Measurements from ENCODE around the gene LMF1. TPM values are rescaled to one million over a fixed set of nuclear protein-coding genes. Genes with fewer than 3 reads are reported as not detected.

The LMF1 gene
- total and polyA plus RNA-seq, 2 of the 13 experiments (the other 11 are each of a cell fraction or from before 2014, with no cell fraction given), result 6.8 to 8.5 TPM

DNA sequence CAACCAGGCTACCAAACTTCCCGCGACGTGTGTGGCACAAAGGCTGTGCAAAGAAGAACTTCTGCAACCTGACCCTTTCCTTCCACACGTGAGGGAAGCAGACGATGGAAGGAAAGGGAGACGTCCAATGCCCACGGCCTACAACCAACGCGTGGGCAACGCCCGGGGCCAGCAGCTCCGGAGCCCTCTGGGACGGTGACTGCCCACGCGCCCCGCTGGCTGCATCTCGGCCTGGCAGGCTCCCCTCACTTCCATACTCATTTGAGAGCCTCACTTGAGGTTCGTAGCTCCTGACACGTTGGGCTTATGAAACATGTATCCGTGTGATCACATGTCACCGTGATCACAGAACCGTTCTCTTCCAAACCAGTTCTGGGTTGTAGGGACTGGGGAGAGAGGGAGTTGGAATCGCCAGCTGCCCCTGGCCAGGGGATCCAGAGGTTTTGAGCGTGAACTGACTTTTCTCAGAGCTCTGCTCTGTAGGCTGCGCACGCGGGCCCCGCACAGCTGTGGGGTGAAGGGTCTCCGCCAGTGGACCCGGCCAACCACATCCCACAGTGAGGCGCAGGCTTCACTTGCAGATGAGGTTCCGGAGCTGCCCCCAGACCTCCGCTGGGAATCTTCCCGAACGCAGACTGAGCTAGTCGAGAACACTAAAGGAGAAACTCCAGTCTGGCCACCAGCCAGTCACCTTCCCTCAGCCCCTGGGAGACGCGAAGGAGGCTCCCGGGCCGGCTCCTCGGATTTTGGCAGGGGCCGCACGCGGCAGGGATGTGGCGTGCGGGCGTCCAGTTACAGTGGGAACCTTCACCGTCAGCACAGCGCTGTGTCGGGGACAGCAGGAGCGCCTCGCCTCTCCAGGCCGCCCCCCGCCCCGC lies 1.0 kb downstream of the LMF1 start (continued):
- TF ChIP-seq SP4 (CRISPR knock-in tag; IDR thresholded peaks at IDR 0.05) (no peak), ZNF34 (CRISPR knock-in tag; IDR thresholded peaks at IDR 0.05; ENCODE audit: borderline replicate concordance) (0 out of 2 replicates have a peak, but pooled peaks have one; percentile 7), CTCF (CRISPR knock-in tag; IDR thresholded peaks at IDR 0.05) (peak; percentile 2; the same call in 1 of the 2 replicates), ZNF569 (CRISPR knock-in tag; IDR thresholded peaks at IDR 0.05; ENCODE audit: borderline replicate concordance) (0 out of 2 replicates have a peak, but pooled peaks have one; percentile 2), ZBTB38 (CRISPR knock-in tag; IDR thresholded peaks at IDR 0.05) (peak; percentile 56; the same call in 1 of the 2 replicates), ZSCAN21 (CRISPR knock-in tag; IDR thresholded peaks at IDR 0.05; ENCODE audit: borderline replicate concordance) (0 out of 2 replicates have a peak, but pooled peaks have one; percentile 2)

DNA sequence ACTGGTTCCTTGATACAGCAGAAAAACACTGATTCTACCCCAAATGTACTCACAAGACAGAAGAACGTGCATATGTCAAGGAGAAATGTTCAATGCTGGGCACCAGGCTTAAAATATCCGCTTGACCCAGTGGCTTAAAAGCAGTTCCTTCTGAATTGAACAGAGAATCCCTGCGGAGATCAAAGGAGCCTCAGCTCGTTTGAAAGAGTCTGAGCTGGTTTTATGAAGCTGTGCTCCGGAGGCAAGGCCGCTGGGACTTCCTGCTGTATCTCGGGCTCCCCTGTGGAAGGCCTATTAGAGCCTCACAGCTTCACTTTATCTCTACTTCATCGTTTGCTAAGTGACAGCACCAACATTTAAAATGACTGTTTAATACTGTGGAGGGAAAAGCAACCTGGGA lies 2.2 kb downstream of the LMF1 start:
- CTCF ChIA-PET (ENCODE audit: low intra/inter-chr PET ratio, low total read pairs), result no interaction called here
- ATAC-seq, result no peak
- no peak overlapping the region for H3K27ac ChIP-seq (ENCODE audit: extremely low read length, insufficient read depth, low read length)

More for the DNA sequence above, 2.2 kb downstream of the LMF1 start:
- H3K4me2 ChIP-seq (ENCODE audit: low read depth, low read length), result no peak overlapping the region
- 0 out of 5 replicates have a peak, but pooled peaks cover 0 to 1% of the 10 kb centered on the region in 2 experiments for H3K36me3 ChIP-seq (replicated peaks in 1 of 2; ENCODE audit: control insufficient read depth in 1 of 2, insufficient read depth in 2 of 2, low read length in 2 of 2)
- POLR2A ChIA-PET, result no interaction called here
- 93% methylated on average over 8 of the region's 8 CpGs for WGBS (ENCODE audit: low lambda C conversion rate)
- H3K9me3 ChIP-seq (ENCODE audit: low read length), result no peaks in the 10 kb centered on the region
- no peaks in the 10 kb centered on the region for H3K79me2 ChIP-seq (ENCODE audit: insufficient read depth, low read length)
- H3K4me3 ChIP-seq (replicated peaks in 1 of 3; ENCODE audit: insufficient read depth in 1 of 3, low read depth in 2 of 3, low read length in 3 of 3), result no peak overlapping the region
- peaks cover 0 to 2% of the 10 kb centered on the region in 2 experiments; a peak in 1 of 5 replicates for H3K27me3 ChIP-seq (ENCODE audit: control insufficient read depth in 1 of 2, insufficient read depth in 2 of 2, low read length in 2 of 2)
- no peak for TF ChIP-seq HNRNPUL1 (IDR thresholded peaks at IDR 0.05; ENCODE audit: low read depth, low read length)
- no peak for TF ChIP-seq CBX1 (IDR thresholded peaks at IDR 0.05; ENCODE audit: low read depth)
- intact Hi-C loops (cut with micrococcal nuclease; ENCODE audit: unreplicated experiment) (no loop called here), in situ Hi-C loops (cut with HindIII; ENCODE audit: extremely low pct_ligation_motif_present, low pct_unique_long_range_greater_than_20kb) (no loop called here)
- BruUV-seq (replicated peaks), result no TSS peak
- DNase-seq (ENCODE audit: low spot score) (no peak), FAIRE-seq (no peak)
- no peak overlapping the region for H2AFZ ChIP-seq (ENCODE audit: low read length)
- no peak overlapping the region for H3K9ac ChIP-seq (ENCODE audit: insufficient read depth, low read depth, low read length)
- H3K4me1 ChIP-seq (ENCODE audit: insufficient read depth, low read length), result peaks cover 42% of the 10 kb centered on the region
- no peaks in the 10 kb centered on the region; the same call in 1 of the 2 replicates for H4K20me1 ChIP-seq (ENCODE audit: insufficient read depth, low read length)

All from HepG2 (cell line).